Panc1 (cell line): Measurements from ENCODE around the gene CLDN15.

Source experiments
- POLR2AphosphoS5 ChIP-seq: IDR thresholded peaks from 2 replicates; pipeline ENCODE4 v1.6.1; 2012; ENCODE audit warnings: mild to moderate bottlenecking, low read depth, low read length, moderate library complexity
- SIN3A ChIP-seq: IDR thresholded peaks from 2 replicates; pipeline ENCODE4 v1.6.1; 2012; ENCODE audit warnings: low read depth, mild to moderate bottlenecking, low read length, moderate library complexity, borderline replicate concordance; ENCODE audit not compliant: insufficient read depth
- TF ChIP-seq, protein P1 (sequence below): fragments of 450-650 bp; IDR thresholded peaks from 2 replicates; pipeline ENCODE4 v1.5.1; 2017; ENCODE audit warnings: mild to moderate bottlenecking
- TF ChIP-seq, protein P2 (sequence below), 2 experiments: IDR thresholded peaks; 2 replicates each; pipeline ENCODE4 v1.6.1; 2011 to 2012; ENCODE audit warnings: low read depth in 2 of 2, control low read depth in 1 of 2, low read length in 1 of 2, mild to moderate bottlenecking in 1 of 2, moderate library complexity in 1 of 2; ENCODE audit not compliant: insufficient read depth in 1 of 2

DNA sequence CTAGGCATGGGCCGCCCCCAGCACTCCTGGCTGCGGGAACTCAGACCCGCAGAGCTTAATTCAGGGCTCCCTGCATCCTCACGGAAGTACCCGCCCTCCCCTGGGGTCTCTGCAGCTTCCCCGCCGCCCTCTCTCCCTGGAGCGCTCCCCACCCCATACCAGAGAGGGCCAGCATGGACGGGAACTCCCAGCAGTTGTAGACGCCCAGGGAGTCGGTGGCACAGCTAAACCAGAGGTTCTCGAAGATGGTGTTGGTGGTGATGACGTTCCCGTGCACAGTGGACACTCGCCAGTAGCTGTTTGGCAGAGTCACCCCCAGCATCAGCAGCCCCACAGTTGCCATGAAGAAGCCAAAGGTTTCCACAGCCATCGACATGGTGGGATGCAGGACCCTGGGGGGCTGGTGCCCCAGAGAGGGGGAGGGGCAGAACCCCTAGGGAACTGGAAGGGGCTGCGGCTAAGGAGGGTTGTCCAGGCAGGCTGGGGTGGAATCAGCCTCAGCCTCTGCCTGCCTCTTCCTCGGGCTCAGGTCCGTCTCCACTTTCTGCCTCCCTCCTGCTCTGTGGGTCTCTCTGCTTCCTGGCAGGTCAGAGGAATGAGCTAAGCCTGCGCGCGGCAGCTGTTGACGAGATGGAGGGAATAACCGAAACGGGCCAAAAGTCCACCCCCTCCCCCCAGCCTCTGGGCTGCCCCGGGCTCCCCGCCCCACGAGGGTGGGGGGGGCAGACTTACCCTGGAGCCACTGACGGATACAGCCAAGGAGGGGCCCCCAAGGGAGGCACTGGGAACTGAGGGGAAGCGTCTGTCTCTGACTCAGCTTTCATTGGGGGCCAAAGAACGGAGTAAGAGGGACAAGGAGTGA, at the start of gene CLDN15:
- TF ChIP-seq, protein P1, sequence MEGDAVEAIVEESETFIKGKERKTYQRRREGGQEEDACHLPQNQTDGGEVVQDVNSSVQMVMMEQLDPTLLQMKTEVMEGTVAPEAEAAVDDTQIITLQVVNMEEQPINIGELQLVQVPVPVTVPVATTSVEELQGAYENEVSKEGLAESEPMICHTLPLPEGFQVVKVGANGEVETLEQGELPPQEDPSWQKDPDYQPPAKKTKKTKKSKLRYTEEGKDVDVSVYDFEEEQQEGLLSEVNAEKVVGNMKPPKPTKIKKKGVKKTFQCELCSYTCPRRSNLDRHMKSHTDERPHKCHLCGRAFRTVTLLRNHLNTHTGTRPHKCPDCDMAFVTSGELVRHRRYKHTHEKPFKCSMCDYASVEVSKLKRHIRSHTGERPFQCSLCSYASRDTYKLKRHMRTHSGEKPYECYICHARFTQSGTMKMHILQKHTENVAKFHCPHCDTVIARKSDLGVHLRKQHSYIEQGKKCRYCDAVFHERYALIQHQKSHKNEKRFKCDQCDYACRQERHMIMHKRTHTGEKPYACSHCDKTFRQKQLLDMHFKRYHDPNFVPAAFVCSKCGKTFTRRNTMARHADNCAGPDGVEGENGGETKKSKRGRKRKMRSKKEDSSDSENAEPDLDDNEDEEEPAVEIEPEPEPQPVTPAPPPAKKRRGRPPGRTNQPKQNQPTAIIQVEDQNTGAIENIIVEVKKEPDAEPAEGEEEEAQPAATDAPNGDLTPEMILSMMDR, result no peak
- TF ChIP-seq SIN3A (no peak), POLR2AphosphoS5 (no peak)
- TF ChIP-seq, protein P2, sequence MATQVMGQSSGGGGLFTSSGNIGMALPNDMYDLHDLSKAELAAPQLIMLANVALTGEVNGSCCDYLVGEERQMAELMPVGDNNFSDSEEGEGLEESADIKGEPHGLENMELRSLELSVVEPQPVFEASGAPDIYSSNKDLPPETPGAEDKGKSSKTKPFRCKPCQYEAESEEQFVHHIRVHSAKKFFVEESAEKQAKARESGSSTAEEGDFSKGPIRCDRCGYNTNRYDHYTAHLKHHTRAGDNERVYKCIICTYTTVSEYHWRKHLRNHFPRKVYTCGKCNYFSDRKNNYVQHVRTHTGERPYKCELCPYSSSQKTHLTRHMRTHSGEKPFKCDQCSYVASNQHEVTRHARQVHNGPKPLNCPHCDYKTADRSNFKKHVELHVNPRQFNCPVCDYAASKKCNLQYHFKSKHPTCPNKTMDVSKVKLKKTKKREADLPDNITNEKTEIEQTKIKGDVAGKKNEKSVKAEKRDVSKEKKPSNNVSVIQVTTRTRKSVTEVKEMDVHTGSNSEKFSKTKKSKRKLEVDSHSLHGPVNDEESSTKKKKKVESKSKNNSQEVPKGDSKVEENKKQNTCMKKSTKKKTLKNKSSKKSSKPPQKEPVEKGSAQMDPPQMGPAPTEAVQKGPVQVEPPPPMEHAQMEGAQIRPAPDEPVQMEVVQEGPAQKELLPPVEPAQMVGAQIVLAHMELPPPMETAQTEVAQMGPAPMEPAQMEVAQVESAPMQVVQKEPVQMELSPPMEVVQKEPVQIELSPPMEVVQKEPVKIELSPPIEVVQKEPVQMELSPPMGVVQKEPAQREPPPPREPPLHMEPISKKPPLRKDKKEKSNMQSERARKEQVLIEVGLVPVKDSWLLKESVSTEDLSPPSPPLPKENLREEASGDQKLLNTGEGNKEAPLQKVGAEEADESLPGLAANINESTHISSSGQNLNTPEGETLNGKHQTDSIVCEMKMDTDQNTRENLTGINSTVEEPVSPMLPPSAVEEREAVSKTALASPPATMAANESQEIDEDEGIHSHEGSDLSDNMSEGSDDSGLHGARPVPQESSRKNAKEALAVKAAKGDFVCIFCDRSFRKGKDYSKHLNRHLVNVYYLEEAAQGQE (IDR thresholded peaks at IDR 0.05; ENCODE audit: insufficient read depth in 1 of 2, low read depth in 2 of 2, low read length in 1 of 2), result no peak
